GM12878 (cell line): ENCODE results near the gene PHYH. TPM values are rescaled to one million over a fixed set of nuclear protein-coding genes. Genes with fewer than 3 reads are reported as not detected.
A peak's percentile ranks its signal among the peaks of the same experiment; 100 is the strongest.

Experiments
- ATAC-seq: fragments of 200-7000 bp; cut with Tn5 transposase; 3 replicates; pipeline ENCODE4 v1.9.1; 2020; ENCODE audit warnings: mild to moderate bottlenecking, moderate library complexity
- BruUV-seq: library from RNA; stranded (reverse); fragments of 400-500 nt; replicated peaks from 2 replicates; lab custom pipeline; 2021; lab: Mats Ljungman, UMichigan
- CTCF ChIA-PET: fragments of 300-600 bp; sonication (Branson Sonifier 250); formaldehyde crosslinking; extraction: SDS; loops from one replicate; lab custom pipeline; 2021; ENCODE audit warnings: inconsistent platforms; lab: Yijun Ruan, JAX
- POLR2A ChIA-PET: fragments of 350-600 bp; formaldehyde crosslinking; extraction: SDS; loops from one replicate; lab custom pipeline; 2021; ENCODE audit warnings: inconsistent platforms; lab: Charles Lee
- RAD21 ChIA-PET: fragments of 300-600 bp; sonication (Branson Sonifier 250); formaldehyde crosslinking; loops from one replicate; lab custom pipeline; 2023; ENCODE audit warnings: antibody characterized with exemption; ENCODE audit not compliant: unreplicated experiment; lab: Charles Lee
- SMC1A ChIA-PET: fragments of 300-600 bp; sonication (Branson Sonifier 250); formaldehyde crosslinking; loops from one replicate; lab custom pipeline; 2023; ENCODE audit not compliant: unreplicated experiment, uncharacterized antibody; lab: Charles Lee
- DNase-seq: peaks from one replicate; pipeline ENCODE4 v3.0.0-alpha.2; 2011; ENCODE audit warnings: low read depth, low spot score
- FAIRE-seq: peaks from 3 replicates; lab custom pipeline; 2011; peaks lifted over from hg19 to GRCh38; lab: Jason Lieb, UNC
- H2AFZ ChIP-seq: 2 replicates; pipeline ENCODE4 v1.6.0; 2011; ENCODE audit warnings: low read depth, low read length, control low read depth; ENCODE audit not compliant: control insufficient read depth
- H3K27ac ChIP-seq: 2 replicates; pipeline ENCODE4 v1.5.1; 2011; ENCODE audit warnings: control low read depth; ENCODE audit not compliant: control insufficient read depth, insufficient read depth
- H3K27me3 ChIP-seq, 2 experiments: replicated peaks in 1 of 2; 2 replicates each; pipeline versions ENCODE4 v1.6.0 to v1.6.1; 2011; ENCODE audit warnings: low read length in 1 of 2; ENCODE audit not compliant: control insufficient read depth in 2 of 2, insufficient read depth in 2 of 2
- H3K36me3 ChIP-seq, 2 experiments: 2 replicates each; pipeline ENCODE4 v1.5.1; 2011; ENCODE audit warnings: low read length in 1 of 2; ENCODE audit not compliant: control insufficient read depth in 2 of 2, insufficient read depth in 2 of 2
- H3K4me1 ChIP-seq: 2 replicates; pipeline ENCODE4 v1.6.1; 2011; ENCODE audit warnings: mild to moderate bottlenecking, low read length, moderate library complexity, mixed read lengths; ENCODE audit not compliant: control insufficient read depth, insufficient read depth
- H3K4me2 ChIP-seq: 2 replicates; pipeline ENCODE4 v1.6.0; 2011; ENCODE audit warnings: control low read depth; ENCODE audit not compliant: control insufficient read depth, insufficient read depth
- H3K4me3 ChIP-seq: fragments of 200-600 bp; sonication (generic); 2 replicates; pipeline ENCODE4 v1.5.1; 2016
- H3K79me2 ChIP-seq: 2 replicates; pipeline ENCODE4 v1.6.0; 2011; ENCODE audit warnings: low read length; ENCODE audit not compliant: control insufficient read depth, insufficient read depth
- H3K9ac ChIP-seq: 2 replicates; pipeline ENCODE4 v1.8.0; 2011; ENCODE audit warnings: low read length, control low read depth, mixed read lengths; ENCODE audit not compliant: control insufficient read depth, insufficient read depth
- H3K9me3 ChIP-seq: replicated peaks from 3 replicates; pipeline ENCODE4 v1.5.1; 2011; ENCODE audit warnings: mild to moderate bottlenecking, low read length; ENCODE audit not compliant: control insufficient read depth, insufficient read depth
- H4K20me1 ChIP-seq: 2 replicates; pipeline ENCODE4 v1.6.0; 2011; ENCODE audit not compliant: control insufficient read depth, insufficient read depth
- ASH2L ChIP-seq: fragments of 300-600, 200-600 bp; sonication (generic); IDR thresholded peaks from 2 replicates; pipeline ENCODE4 v1.6.1; 2017; ENCODE audit warnings: low read depth, mild to moderate bottlenecking, borderline replicate concordance
- BACH1 ChIP-seq: fragments of 450-650 bp; IDR thresholded peaks from 2 replicates; pipeline ENCODE4 v1.6.1; 2017; ENCODE audit warnings: mild to moderate bottlenecking, borderline replicate concordance
- BMI1 ChIP-seq: fragments of 450-650 bp; IDR thresholded peaks from 2 replicates; pipeline ENCODE4 v1.6.1; 2016; ENCODE audit warnings: mild to moderate bottlenecking, moderate library complexity, borderline replicate concordance
- EED ChIP-seq: sonication (generic); IDR thresholded peaks from 2 replicates; pipeline ENCODE4 v1.6.1; 2016; ENCODE audit warnings: antibody characterized with exemption, low read depth
- ETV6 ChIP-seq, 2 experiments: fragments of 450-650 bp in 1 of 2; IDR thresholded peaks in 1 of 2; conservative IDR thresholded peaks in 1 of 2; 2 replicates each; pipeline ENCODE4 v1.6.1; 2014; ENCODE audit warnings: antibody characterized with exemption in 1 of 2, borderline replicate concordance in 1 of 2, low read depth in 1 of 2, mild to moderate bottlenecking in 1 of 2, moderate library complexity in 1 of 2
- HCFC1 ChIP-seq: fragments of 150-350 bp; IDR thresholded peaks from 2 replicates; pipeline ENCODE4 v1.6.1; 2014; ENCODE audit warnings: low read length
- IKZF2 ChIP-seq, 2 experiments: fragments of 450-650 bp; IDR thresholded peaks; 2 replicates each; pipeline ENCODE4 v1.6.1; 2017; ENCODE audit warnings: mild to moderate bottlenecking in 2 of 2, moderate library complexity in 2 of 2
- MLLT1 ChIP-seq: fragments of 450-650 bp; IDR thresholded peaks from 2 replicates; pipeline ENCODE4 v1.6.1; 2016; ENCODE audit warnings: mild to moderate bottlenecking
- SMAD5 ChIP-seq: IDR thresholded peaks from 2 replicates; pipeline ENCODE4 v1.6.1; 2016; ENCODE audit warnings: antibody characterized with exemption, low read depth
- SMARCA5 ChIP-seq: fragments of 450-650 bp; IDR thresholded peaks from 2 replicates; pipeline ENCODE4 v1.6.1; 2017; ENCODE audit warnings: mild to moderate bottlenecking
- ZSCAN29 ChIP-seq: fragments of 450-650 bp; IDR thresholded peaks from 2 replicates; pipeline ENCODE4 v1.6.1; 2017; ENCODE audit warnings: mild to moderate bottlenecking, moderate library complexity
- WGBS: methylation state at CpG from one replicate; pipeline ENCODE4 v1.1.6; 2016; ENCODE audit warnings: low lambda C conversion rate; ENCODE audit not compliant: insufficient replicate concordance, insufficient coverage; ENCODE audit errors: missing lambda C conversion rate; 5-methylcytosine and 5-hydroxymethylcytosine counted together
- in situ Hi-C: fragments of 300-500 bp; cut with MboI; formaldehyde crosslinking; loops from 9 replicates; pipeline ENCODE4 v1.14.3; 2018; ENCODE audit warnings: mixed read lengths
- intact Hi-C: fragments of 100-400 bp; cut with micrococcal nuclease; formaldehyde crosslinking; loops from one replicate; pipeline ENCODE4 v1.14.2; 2022; ENCODE audit not compliant: unreplicated experiment
- polyA plus RNA-seq, 11 experiments: library from polyadenylated mRNA; depleted of rRNA in 4 of 11; unstranded in 6 of 11; stranded (reverse) in 5 of 11; fragments of >200 nt; fragmentation: Nextera tagmentation in 4 of 11; fragmentation: Illumina TruSeq in 1 of 11; extraction: Ambion mirVana in 4 of 11; extraction: Trizol in 1 of 11; gene quantifications; 1 replicate in 1 of 11; 2 replicates in 10 of 11; pipeline versions ENCODE4 v1.2.1 to v1.2.3, GENCODE V29; 2011 to 2016; ENCODE audit warnings: inconsistent platforms in 2 of 11, missing spikeins in 2 of 11, low read depth in 1 of 11
- total RNA-seq, 4 experiments: library from RNA; depleted of rRNA in 3 of 4; stranded (reverse); fragments of >200 nt in 3 of 4; fragmentation: Illumina TruSeq in 1 of 4; extraction: Trizol in 1 of 4; gene quantifications; 2 replicates each; pipeline versions ENCODE4 v1.2.1 to v1.2.3, GENCODE V29; 2013 to 2021

The PHYH gene
- total and polyA plus RNA-seq, 10 of the 15 experiments (the other 5 are each of a cell fraction or from before 2014, with no cell fraction given): 3.2 to 10.3 (median 5.0) TPM

- DNase-seq: no peak
- peaks cover 51% of the 10 kb centered on the region for H3K79me2 ChIP-seq
Observed at GRCh38 chr10:13347043-13347499, 47.2 kb upstream of the PHYH start.

GRCh38 chr10:13346283-13347042 is 46.6 kb upstream of the PHYH start:
- intact Hi-C loops: loop anchor here (5.0 kb wide), 1 partner anchor 244 kb away; the partner anchor contains the start of gene OPTN
- H3K4me2 ChIP-seq: peak overlapping the region; percentile 44
- in situ Hi-C loops: no loop called here

More at GRCh38 chr10:13347043-13347499, 47.2 kb upstream of the PHYH start:
- intact Hi-C loops: loop anchor here (5.0 kb wide), 1 partner anchor 245 kb away; the partner anchor contains the start of gene OPTN
- 0 out of 2 replicates have a peak overlapping the region, but pooled peaks have one; percentile 10 for H2AFZ ChIP-seq
- no peak for FAIRE-seq
- H3K27ac ChIP-seq: peak overlapping the region; percentile 77
- peak overlapping the region; percentile 82 for H3K9ac ChIP-seq
- H3K9me3 ChIP-seq: no peaks in the 10 kb centered on the region
- H3K27me3 ChIP-seq: no peaks in the 10 kb centered on the region
- H3K4me3 ChIP-seq: peak overlapping the region; percentile 80
- 0% methylated on average over 34 of the region's 47 CpGs for WGBS
- BruUV-seq: no TSS peak
- ChIA-PET RAD21 (no interaction called here), CTCF (no interaction called here), POLR2A (no interaction called here), SMC1A (no interaction called here)
- H4K20me1 ChIP-seq: no peaks in the 10 kb centered on the region
- in situ Hi-C loops: no loop called here
- peak; percentile 16 for ATAC-seq
- H3K36me3 ChIP-seq: peaks cover 0 to 4% of the 10 kb centered on the region in 2 experiments; a peak in 1 of 4 replicates
- H3K4me1 ChIP-seq: peaks cover 16% of the 10 kb centered on the region
- no peak; the same call in 1 of the 2 replicates for TF ChIP-seq HCFC1
- no peak for TF ChIP-seq EED
- TF ChIP-seq IKZF2 (IDR thresholded peaks at IDR 0.05): no peak
- TF ChIP-seq ASH2L: 0 out of 2 replicates have a peak, but pooled peaks have one; percentile 64
- TF ChIP-seq BACH1: 0 out of 2 replicates have a peak, but pooled peaks have one; percentile 17
- no peak for TF ChIP-seq ETV6 (conservative IDR thresholded peaks at IDR 0.05 in 1 of 2, IDR thresholded peaks at IDR 0.05 in 1 of 2; ENCODE audit: borderline replicate concordance in 1 of 2, low read depth in 1 of 2)
- TF ChIP-seq BMI1: no peak
- 0 out of 2 replicates have a peak, but pooled peaks have one; percentile 37 for TF ChIP-seq SMARCA5
- TF ChIP-seq ZSCAN29: 0 out of 2 replicates have a peak, but pooled peaks have one; percentile 31
- H3K4me2 ChIP-seq: no peak overlapping the region; the same call in 1 of the 2 replicates

More at GRCh38 chr10:13346283-13347042, 46.6 kb upstream of the PHYH start:
- H3K36me3 ChIP-seq: peaks cover 0 to 4% of the 10 kb centered on the region in 2 experiments; a peak in 1 of 4 replicates
- peak; percentile 10; the same call in 1 of the 2 replicates for TF ChIP-seq MLLT1
- TF ChIP-seq SMAD5: no peak
- TF ChIP-seq, all 136 proteins: peak for 1
- peaks cover 53% of the 10 kb centered on the region for H3K79me2 ChIP-seq
- WGBS: 60% methylated on average over 18 of the region's 18 CpGs
- peak overlapping the region; percentile 77 for H3K27ac ChIP-seq
- peak overlapping the region; percentile 82 for H3K9ac ChIP-seq
- SMC1A ChIA-PET: no interaction called here
- H2AFZ ChIP-seq: peak overlapping the region; percentile 16; the same call in 1 of the 2 replicates
- no peaks in the 10 kb centered on the region for H3K27me3 ChIP-seq
- FAIRE-seq (peak; percentile 38), DNase-seq (no peak), ATAC-seq (no peak)
- CTCF ChIA-PET: no interaction called here
- peak overlapping the region; percentile 80 for H3K4me3 ChIP-seq
- TSS peak; percentile 72 for BruUV-seq
- POLR2A ChIA-PET: no interaction called here
- peaks cover 9% of the 10 kb centered on the region for H3K4me1 ChIP-seq
- RAD21 ChIA-PET: no interaction called here
- H4K20me1 ChIP-seq: no peaks in the 10 kb centered on the region
- no peaks in the 10 kb centered on the region for H3K9me3 ChIP-seq
